Spleen (tissue), 11 donors: ENCODE results near the gene MBTPS1. TPM values are rescaled to one million over a fixed set of nuclear protein-coding genes. Genes with fewer than 3 reads are reported as not detected.
A peak's percentile ranks its signal among the peaks of the same experiment; 100 is the strongest.

ENCODE experiments used
- DNase-seq: peaks from one replicate; pipeline ENCODE4 v3.0.0-alpha.2; 2020
- H3K27ac ChIP-seq, 8 donors: fragments of 200-600 bp; sonication (generic) in 7 of 8; 1 replicate in 4 of 8; 2 replicates in 4 of 8; pipeline versions ENCODE4 v1.5.0 to v1.8.0; 2016 to 2021; ENCODE audit warnings: inconsistent platforms in 4 of 8, mild to moderate bottlenecking in 4 of 8, moderate library complexity in 1 of 8
- H3K27me3 ChIP-seq, 7 donors: fragments of 200-600 bp; sonication (generic) in 6 of 7; replicated peaks in 1 of 7; 1 replicate in 4 of 7; 2 replicates in 3 of 7; pipeline versions ENCODE4 v1.5.0 to v1.8.0; 2016 to 2021; ENCODE audit warnings: inconsistent platforms in 3 of 7, mild to moderate bottlenecking in 1 of 7
- H3K36me3 ChIP-seq, 6 donors: fragments of 200-600 bp; sonication (generic) in 5 of 6; 1 replicate in 4 of 6; 2 replicates in 2 of 6; pipeline versions ENCODE4 v1.5.0 to v1.8.0; 2016 to 2021; ENCODE audit warnings: inconsistent platforms in 2 of 6
- H3K4me1 ChIP-seq, 6 donors: fragments of 200-600 bp; sonication (generic) in 5 of 6; 1 replicate in 3 of 6; 2 replicates in 3 of 6; pipeline versions ENCODE4 v1.5.0 to v1.8.0; 2016 to 2021; ENCODE audit warnings: inconsistent platforms in 3 of 6
- H3K4me3 ChIP-seq, 8 donors: fragments of 200-600 bp; sonication (generic) in 7 of 8; 1 replicate in 4 of 8; 2 replicates in 4 of 8; pipeline versions ENCODE4 v1.5.0 to v1.8.0; 2016 to 2021; ENCODE audit warnings: inconsistent platforms in 4 of 8, mild to moderate bottlenecking in 4 of 8, moderate library complexity in 2 of 8
- H3K9me3 ChIP-seq, 8 donors: fragments of 200-600 bp; sonication (generic) in 7 of 8; 1 replicate in 4 of 8; 2 replicates in 4 of 8; pipeline versions ENCODE4 v1.5.0 to v1.8.0; 2016 to 2021; ENCODE audit warnings: inconsistent platforms in 4 of 8
- POLR2A ChIP-seq, 3 donors: fragments of 450-650 bp; IDR thresholded peaks; one replicate each; pipeline ENCODE4 v1.5.1; 2017; ENCODE audit warnings: antibody characterized with exemption in 3 of 3, mild to moderate bottlenecking in 1 of 3
- POLR2AphosphoS5 ChIP-seq, 3 donors: sonication (generic); formaldehyde crosslinking; IDR thresholded peaks; one replicate each; pipeline ENCODE4 v1.5.1; 2017; ENCODE audit warnings: antibody characterized with exemption in 3 of 3
- WGBS, 5 donors: extraction: QIAGEN DNeasy Blood & Tissue Kit in 3 of 5; methylation state at CpG; one replicate each; pipeline versions ENCODE4 v1.1.5 to v1.1.7; 2013 to 2018; 5-methylcytosine and 5-hydroxymethylcytosine counted together
- intact Hi-C: fragments of 100-400 bp; cut with DNase I; formaldehyde crosslinking; loops from one replicate; pipeline ENCODE4 v1.15.0; 2023; ENCODE audit warnings: low total_unique reads
- polyA plus RNA-seq, 3 donors: library from polyadenylated mRNA; stranded (reverse); fragments of 200-250 nt; gene quantifications; one replicate each; pipeline ENCODE4 v1.2.1, GENCODE V29; 2013
- total RNA-seq, 7 donors: library from RNA; depleted of rRNA in 3 of 7; stranded (reverse); fragments of >200 nt in 3 of 7; fragmentation: NEBNext Ultra II Directional in 4 of 7; extraction: Animal tissue kit (Norgen Biotek cat#: 25700) in 4 of 7; gene quantifications; one replicate each; pipeline versions ENCODE4 v1.1.0 to v1.2.1, GENCODE V29; 2016 to 2021
- TF ChIP-seq, protein P1 (sequence below), 11 experiments: fragments of 200-600 bp in 7 of 11; fragments of 450-650 bp in 4 of 11; sonication (generic) in 4 of 11; IDR thresholded peaks in 8 of 11; conservative IDR thresholded peaks in 3 of 11; 1 replicate in 7 of 11; 2 replicates in 4 of 11; pipeline versions ENCODE4 v1.4.0 to v1.8.0; 2016 to 2021; ENCODE audit warnings: antibody characterized with exemption in 11 of 11, inconsistent platforms in 4 of 11, mild to moderate bottlenecking in 1 of 11
- donor health status: healthy with polysubstance abuse.
- donor health status: DM: no; HTN: no; CAD: no; lungs with moderate emphysema.
- donor health status: DM: no; HTN: no; CAD: no.
- donor health status: Bipolar disorder and iron deficiency.
- donor health status: healthy.
- donor health status: DM: no; HTN: no; CAD: no.
- donor health status: DM: yes; HTN: yes; CAD: no.

MBTPS1 gene
- total and polyA plus RNA-seq, 10 donors = 34.5 to 121 (median 91.1) TPM

DNA sequence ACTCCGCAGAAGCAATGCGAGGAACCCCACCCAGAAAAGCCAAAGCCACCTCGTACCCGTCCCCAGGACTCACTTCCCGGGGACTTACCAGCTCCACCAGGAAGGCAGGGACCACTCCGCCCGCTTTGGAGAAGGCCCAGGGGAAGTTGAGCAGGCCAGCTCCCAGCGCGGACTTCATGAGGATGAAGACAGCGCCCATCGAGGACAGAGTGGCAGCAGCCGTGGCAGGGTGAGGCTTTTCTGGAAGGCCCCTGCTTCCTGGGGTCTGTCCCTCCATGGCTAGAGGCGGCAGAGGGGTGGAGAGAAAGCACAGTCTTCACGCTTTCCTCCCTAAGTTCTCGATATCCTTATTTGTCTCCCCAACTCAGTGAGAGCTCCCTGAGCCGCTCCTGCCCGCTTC is 74.9 kb downstream of the MBTPS1 start:
- intact Hi-C loops = no loop called here
- H3K4me1 ChIP-seq = peaks cover 0 to 13% (median 0%) of the 10 kb centered on the region in 6 donors
- H3K4me3 ChIP-seq = no peak overlapping the region
- WGBS, 5 donors = 77 to 89% (median 83%) methylated on average over 14 to 17 of the region's 17 CpGs
- peaks cover 0 to under 1% (median 0%) of the 10 kb centered on the region in 6 donors for H3K36me3 ChIP-seq
- no peak overlapping the region for H3K27ac ChIP-seq
- TF ChIP-seq POLR2A (IDR thresholded peaks at IDR 0.05) (no peak), POLR2AphosphoS5 (IDR thresholded peaks at IDR 0.05) (no peak)
- TF ChIP-seq, protein P1, sequence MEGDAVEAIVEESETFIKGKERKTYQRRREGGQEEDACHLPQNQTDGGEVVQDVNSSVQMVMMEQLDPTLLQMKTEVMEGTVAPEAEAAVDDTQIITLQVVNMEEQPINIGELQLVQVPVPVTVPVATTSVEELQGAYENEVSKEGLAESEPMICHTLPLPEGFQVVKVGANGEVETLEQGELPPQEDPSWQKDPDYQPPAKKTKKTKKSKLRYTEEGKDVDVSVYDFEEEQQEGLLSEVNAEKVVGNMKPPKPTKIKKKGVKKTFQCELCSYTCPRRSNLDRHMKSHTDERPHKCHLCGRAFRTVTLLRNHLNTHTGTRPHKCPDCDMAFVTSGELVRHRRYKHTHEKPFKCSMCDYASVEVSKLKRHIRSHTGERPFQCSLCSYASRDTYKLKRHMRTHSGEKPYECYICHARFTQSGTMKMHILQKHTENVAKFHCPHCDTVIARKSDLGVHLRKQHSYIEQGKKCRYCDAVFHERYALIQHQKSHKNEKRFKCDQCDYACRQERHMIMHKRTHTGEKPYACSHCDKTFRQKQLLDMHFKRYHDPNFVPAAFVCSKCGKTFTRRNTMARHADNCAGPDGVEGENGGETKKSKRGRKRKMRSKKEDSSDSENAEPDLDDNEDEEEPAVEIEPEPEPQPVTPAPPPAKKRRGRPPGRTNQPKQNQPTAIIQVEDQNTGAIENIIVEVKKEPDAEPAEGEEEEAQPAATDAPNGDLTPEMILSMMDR (IDR thresholded peaks at IDR 0.05 in 8 of 11, conservative IDR thresholded peaks at IDR 0.05 in 3 of 11) = no peak
- peak; percentile 57 for DNase-seq
- peaks cover 0 to 58% (median 0%) of the 10 kb centered on the region in 7 donors for H3K27me3 ChIP-seq
- no peaks in the 10 kb centered on the region for H3K9me3 ChIP-seq

- H3K36me3 ChIP-seq = no peaks in the 10 kb centered on the region
- WGBS, 5 donors = 84 to 91% (median 87%) methylated on average over 41 to 42 of the region's 42 CpGs
- peaks cover 0 to 13% (median 0%) of the 10 kb centered on the region in 6 donors for H3K4me1 ChIP-seq
- H3K9me3 ChIP-seq = peaks cover 0 to 6% (median 5%) of the 10 kb centered on the region in 8 donors
- no peak overlapping the region for H3K4me3 ChIP-seq
- intact Hi-C loops = no loop called here
- TF ChIP-seq POLR2AphosphoS5 (IDR thresholded peaks at IDR 0.05) (no peak), POLR2A (IDR thresholded peaks at IDR 0.05) (no peak)
- TF ChIP-seq, protein P1 (IDR thresholded peaks at IDR 0.05 in 8 of 11, conservative IDR thresholded peaks at IDR 0.05 in 3 of 11) = no peak
- peak; percentile 52 for DNase-seq
- H3K27ac ChIP-seq = no peak overlapping the region
- peaks cover 0 to 58% (median 0%) of the 10 kb centered on the region in 7 donors for H3K27me3 ChIP-seq
These were observed 75.6 kb downstream of the MBTPS1 start for GRCh38 chr16:84040823-84041820.

DNA sequence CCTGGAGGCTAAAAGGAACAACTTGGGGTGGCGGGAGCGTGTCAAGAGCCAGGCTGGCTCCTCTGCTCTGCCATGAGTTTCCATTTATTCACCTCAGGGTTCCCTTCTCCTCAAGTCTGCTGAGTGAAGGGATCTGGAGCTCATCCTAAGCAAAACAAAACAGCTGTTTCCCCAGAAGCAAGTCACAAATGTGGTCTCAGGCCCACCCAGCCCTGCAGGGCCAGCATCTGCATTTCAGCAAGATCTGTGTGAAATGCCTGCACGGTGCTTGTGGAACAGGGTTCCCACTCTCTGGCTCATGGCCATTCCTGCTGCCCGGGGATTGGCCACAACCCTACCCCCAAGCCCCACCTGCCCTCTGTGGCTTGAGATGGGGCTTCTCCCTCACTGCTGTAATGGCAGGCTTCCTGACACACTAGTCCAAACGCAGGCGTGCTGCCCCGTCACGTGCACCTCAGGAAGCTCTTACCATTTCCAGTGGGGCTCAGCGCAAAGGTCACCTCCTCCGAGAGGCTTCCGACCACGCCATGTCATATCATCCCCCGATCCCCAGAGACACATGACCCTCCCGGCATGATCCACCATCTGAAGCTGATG is 76.4 kb downstream of the MBTPS1 start:
- Histone ChIP-seq H3K9me3 (peaks cover 0 to 13% (median 12%) of the 10 kb centered on the region in 8 donors), H3K36me3 (no peaks in the 10 kb centered on the region), H3K27ac (no peak overlapping the region), H3K27me3 (peaks cover 0 to 57% (median 0%) of the 10 kb centered on the region in 7 donors), H3K4me1 (peaks cover 0 to 13% (median 0%) of the 10 kb centered on the region in 6 donors), H3K4me3 (no peak overlapping the region)
- intact Hi-C loops = no loop called here
- WGBS, 5 donors = 67 to 87% (median 75%) methylated on average over 14 of the region's 14 CpGs
- TF ChIP-seq, protein P1 (IDR thresholded peaks at IDR 0.05 in 8 of 11, conservative IDR thresholded peaks at IDR 0.05 in 3 of 11) = no peak
- TF ChIP-seq POLR2A (IDR thresholded peaks at IDR 0.05) = no peak
- TF ChIP-seq POLR2AphosphoS5 (IDR thresholded peaks at IDR 0.05) = no peak
- no peak for DNase-seq
